ENCODE results near the gene BBS1. TPM values are rescaled to one million over a fixed set of nuclear protein-coding genes. Genes with fewer than 3 reads are reported as not detected.
"Not testable (repeated sequence)": the region's sequence is repeated elsewhere in the genome, so short reads cannot be mapped to it uniquely, and the experiment has no call there.

Gene BBS1
- total RNA-seq, 1 donor from 2014 or later: 14.8 TPM

- no peak for DNase-seq (ENCODE audit: low spot score)
These were observed 59.8 kb downstream of the BBS1 start for GRCh38 chr11:66570079-66570849.

DNA sequence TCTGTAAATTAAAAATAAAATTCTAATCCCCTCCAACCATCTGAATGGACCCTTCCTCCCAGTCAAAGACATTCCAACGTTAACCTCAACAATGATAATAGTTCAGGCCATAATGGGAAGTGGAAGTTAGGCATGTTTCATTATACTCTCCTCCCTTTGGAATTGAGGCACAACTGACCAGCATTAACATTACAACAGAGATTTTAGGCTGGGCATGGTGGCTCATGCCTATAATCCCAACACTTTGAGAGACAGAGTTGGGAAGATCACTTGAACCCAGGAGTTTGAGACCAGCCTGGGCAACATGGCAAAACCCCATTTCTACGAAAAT is 60.4 kb downstream of the BBS1 start:
- DNase-seq (ENCODE audit: low spot score): no peak

GRCh38 chr11:66579017-66579606 is 68.7 kb downstream of the BBS1 start:
- DNase-seq (ENCODE audit: low spot score): peak; percentile 93

GRCh38 chr11:66580803-66581202 is 70.4 kb downstream of the BBS1 start:
- DNase-seq (ENCODE audit: low spot score): no peak

DNA sequence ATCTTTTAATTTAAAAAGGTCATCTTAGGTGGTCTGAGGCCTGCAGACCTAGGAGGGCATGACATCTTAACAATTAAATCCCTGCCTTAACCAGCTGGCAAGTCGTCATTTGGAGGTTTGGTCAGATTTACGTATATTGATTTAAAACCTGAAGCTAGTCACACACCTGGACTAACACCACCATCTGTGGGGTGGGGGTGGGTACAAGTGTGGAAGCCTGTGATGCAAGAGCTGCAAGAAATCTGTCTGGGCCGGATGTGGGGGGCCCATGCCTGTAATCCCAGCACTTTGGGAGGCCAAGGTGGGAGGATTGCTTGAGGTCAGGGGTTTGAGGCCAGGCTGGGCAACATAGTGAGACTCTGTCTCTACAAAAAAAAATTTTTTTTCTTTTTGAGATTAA is 70.8 kb downstream of the BBS1 start:
- DNase-seq (ENCODE audit: low spot score): no peak

GRCh38 chr11:66582565-66583147 is 72.2 kb downstream of the BBS1 start:
- DNase-seq (ENCODE audit: low spot score): not testable (repeated sequence)

Other genes with a start within 250 kb of the BBS1 start
- 138 TPM for gene RAB1B, start 242.0 kb upstream of the BBS1 start, total RNA-seq
- gene CNIH2, start 232.5 kb upstream of the BBS1 start, total RNA-seq: 0.55 TPM
- gene YIF1A, start 221.5 kb upstream of the BBS1 start, total RNA-seq: 81.7 TPM
- 0.19 TPM for gene TMEM151A, start 218.7 kb upstream of the BBS1 start, total RNA-seq
- gene CD248, start 193.6 kb upstream of the BBS1 start, total RNA-seq: 810 TPM
- gene RIN1, start 174.2 kb upstream of the BBS1 start, total RNA-seq: 6.5 TPM
- gene BRMS1, start 165.5 kb upstream of the BBS1 start, total RNA-seq: 31.8 TPM
- 16.1 TPM for gene B4GAT1, start 163.0 kb upstream of the BBS1 start, total RNA-seq
- gene SLC29A2, start 138.9 kb upstream of the BBS1 start, total RNA-seq: 5.9 TPM
- gene NPAS4, start 89.6 kb upstream of the BBS1 start, total RNA-seq: not detected
- gene MRPL11, start 71.8 kb upstream of the BBS1 start, total RNA-seq: 32.2 TPM
- gene PELI3, start 43.7 kb upstream of the BBS1 start, total RNA-seq: 11.6 TPM
- 26.5 TPM for gene DPP3, start 30.2 kb upstream of the BBS1 start, total RNA-seq
- 14.1 TPM for gene ZDHHC24, start 35.4 kb downstream of the BBS1 start, total RNA-seq
- 0.10 TPM for gene ACTN3, start 36.3 kb downstream of the BBS1 start, total RNA-seq
- gene CTSF, start 58.0 kb downstream of the BBS1 start, total RNA-seq: 44.2 TPM
- gene CCDC87, start 82.4 kb downstream of the BBS1 start, total RNA-seq: not detected
- 31.5 TPM for gene CCS, start 82.5 kb downstream of the BBS1 start, total RNA-seq
- 64.0 TPM for gene RBM14, start 106.0 kb downstream of the BBS1 start, total RNA-seq
- gene RBM4, start 128.1 kb downstream of the BBS1 start, total RNA-seq: 95.7 TPM
- gene RBM4B, start 167.3 kb downstream of the BBS1 start, total RNA-seq: 8.0 TPM
- 8.3 TPM for gene SPTBN2, start 218.6 kb downstream of the BBS1 start, total RNA-seq